Cardiac muscle cell (in vitro differentiated cells and primary cell): ENCODE measurements around the gene ZNF444. TPM values are rescaled to one million over a fixed set of nuclear protein-coding genes. Genes with fewer than 3 reads are reported as not detected.
"Not testable (repeated sequence)": the region's sequence is repeated elsewhere in the genome, so short reads cannot be mapped to it uniquely, and the experiment has no call there.

Experiments
- DNase-seq, 2 donors: peaks; one replicate each; pipeline versions ENCODE4 v3.0.0 to v3.0.0-alpha.2; 2010 to 2017; ENCODE audit warnings: low read depth in 1 of 2, low spot score in 1 of 2
- H3K27ac ChIP-seq: fragments of 200-600 bp; sonication (generic); 2 replicates; pipeline ENCODE4 v1.5.1; 2016
- H3K27me3 ChIP-seq: fragments of 200-600 bp; sonication (generic); 2 replicates; pipeline ENCODE4 v1.6.0; 2016; ENCODE audit warnings: control low read depth
- H3K36me3 ChIP-seq: fragments of 200-600 bp; sonication (generic); 2 replicates; pipeline ENCODE4 v1.5.1; 2016; ENCODE audit warnings: control low read depth
- H3K4me1 ChIP-seq: fragments of 200-600 bp; sonication (generic); 2 replicates; pipeline ENCODE4 v1.8.1; 2017; ENCODE audit warnings: low read depth, mild to moderate bottlenecking, mixed run types
- H3K4me3 ChIP-seq: fragments of 200-600 bp; sonication (generic); 2 replicates; pipeline ENCODE4 v1.5.1; 2016; ENCODE audit warnings: mild to moderate bottlenecking
- H3K9me3 ChIP-seq: fragments of 200-600 bp; sonication (generic); 2 replicates; pipeline ENCODE4 v1.5.1; 2017; ENCODE audit warnings: low read depth, mild to moderate bottlenecking, control low read depth
- CTCF ChIP-seq: IDR thresholded peaks from 2 replicates; pipeline ENCODE4 v1.5.1; 2012; ENCODE audit warnings: low read depth, mild to moderate bottlenecking, low read length
- polyA plus RNA-seq: library from polyadenylated mRNA; unstranded; fragments of >200 nt; fragmentation: Nextera tagmentation; extraction: Ambion mirVana; gene quantifications from 2 replicates; pipeline ENCODE4 v1.2.1, GENCODE V29; 2016
- total RNA-seq: library from RNA; depleted of rRNA; stranded (reverse); fragments of >200 nt; gene quantifications from 2 replicates; pipeline ENCODE4 v1.2.3, GENCODE V29; 2016

Gene ZNF444
- total and polyA plus RNA-seq, 2 experiments from 2014 or later, result 71.8 to 72.8 TPM

DNA sequence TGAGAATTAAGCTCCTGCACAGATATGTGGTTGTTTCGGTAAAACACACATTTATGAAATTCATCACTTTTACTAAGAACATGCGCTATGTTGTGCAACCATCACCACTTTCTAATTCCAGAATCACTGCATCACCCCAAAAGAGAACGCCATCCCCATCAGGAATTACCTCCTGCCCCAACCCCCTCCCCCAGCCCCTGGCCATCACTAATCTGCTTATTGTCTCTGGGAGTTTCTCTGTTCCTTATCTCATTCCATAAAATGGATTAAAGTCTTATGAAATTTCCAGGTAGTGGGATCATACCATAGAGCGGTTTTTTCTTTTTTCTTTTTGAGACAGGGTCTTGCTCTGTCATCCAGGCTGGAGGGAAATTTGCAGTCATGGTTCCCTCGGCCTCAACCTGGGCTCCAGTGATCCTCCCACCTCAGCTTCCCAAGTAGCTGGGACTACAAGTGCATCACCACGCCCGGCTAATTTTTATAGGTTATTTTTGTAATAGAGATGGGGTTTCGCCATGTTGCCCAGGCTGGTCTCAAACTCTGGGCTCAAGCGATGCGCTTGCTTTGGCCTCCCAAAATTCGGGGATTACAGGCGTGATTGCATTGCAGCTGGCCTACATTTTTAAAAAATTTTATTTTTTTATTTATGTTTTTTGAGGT is 53.0 kb downstream of the ZNF444 start:
- H3K4me1 ChIP-seq, result no peaks in the 10 kb centered on the region
- DNase-seq, result no peak
- H3K27me3 ChIP-seq, result no peaks in the 10 kb centered on the region
- no peaks in the 10 kb centered on the region for H3K9me3 ChIP-seq
- TF ChIP-seq CTCF, result no peak
- no peaks in the 10 kb centered on the region for H3K36me3 ChIP-seq
- no peak overlapping the region for H3K27ac ChIP-seq
- no peak overlapping the region for H3K4me3 ChIP-seq

- not testable (repeated sequence) for DNase-seq, H3K27ac ChIP-seq, H3K4me1 ChIP-seq, H3K9me3 ChIP-seq, H3K27me3 ChIP-seq, H3K36me3 ChIP-seq, H3K4me3 ChIP-seq
Measured at GRCh38 chr19:56197646-56198045, 56.6 kb downstream of the ZNF444 start, which contains the start of gene ZSCAN5B. Gene ZSCAN5B, minus strand, starts transcription at chr19:56197783. Its CDS starts 4,731 bp downstream, at chr19:56193052.

DNA sequence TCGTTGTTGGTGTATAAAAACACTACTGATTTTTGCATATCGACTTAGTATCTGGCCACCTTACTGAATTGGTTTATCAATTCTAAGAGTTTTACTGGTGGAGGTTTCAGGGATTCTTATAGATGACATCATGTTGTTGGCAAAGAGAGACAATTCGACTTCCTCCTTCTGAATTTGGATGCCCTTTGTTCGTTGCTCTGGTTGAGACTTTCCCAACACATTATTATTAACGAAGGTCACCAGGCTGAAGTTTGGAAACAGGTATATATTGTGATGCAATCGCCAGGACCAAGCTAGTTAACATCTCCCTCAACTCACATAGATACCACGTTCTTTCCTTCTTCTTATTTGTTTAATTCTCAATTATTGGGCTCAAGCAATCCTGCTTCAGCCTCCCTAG is 58.6 kb downstream of the ZNF444 start:
- TF ChIP-seq CTCF, result no peak
- DNase-seq, result no peak

DNA sequence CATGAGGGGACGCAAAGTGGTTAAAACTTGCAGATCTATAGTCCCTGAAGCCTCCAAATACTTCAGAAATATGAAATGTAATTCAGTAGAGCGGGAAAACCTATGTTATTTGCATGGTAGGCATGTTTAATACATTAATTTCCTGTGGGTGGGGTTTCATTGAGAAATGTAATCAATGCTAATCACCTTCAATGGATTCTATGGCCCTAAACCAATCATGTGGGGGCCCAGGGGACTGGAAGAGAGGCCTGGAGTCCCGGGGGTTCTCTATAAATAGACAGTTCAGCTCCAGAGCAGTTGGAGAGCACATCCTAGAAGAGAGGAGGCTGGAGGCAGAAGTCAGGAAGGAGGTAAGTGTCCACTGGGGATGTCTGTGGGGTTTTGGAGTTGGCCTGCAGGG is 60.9 kb downstream of the ZNF444 start, which contains the start of gene ZSCAN5C:
TSS of gene ZSCAN5C (plus strand) at position 301 of the 400 bp plus-strand sequence. CDS start 3,641 bp downstream, outside the sequence.
- Histone ChIP-seq H3K9me3 (no peaks in the 10 kb centered on the region), H3K4me3 (no peak within 1 kb of the TSS), H3K4me1 (no peaks in the 10 kb centered on the region), H3K27me3 (no peaks in the 10 kb centered on the region), H3K27ac (no peak within 1 kb of the TSS), H3K36me3 (no peaks in the 10 kb centered on the region)
- no peak for DNase-seq
- no peak for TF ChIP-seq CTCF

More for the DNA sequence above, 58.6 kb downstream of the ZNF444 start:
- H3K4me1 ChIP-seq, result no peaks in the 10 kb centered on the region
- H3K27ac ChIP-seq, result no peak overlapping the region
- H3K9me3 ChIP-seq, result no peaks in the 10 kb centered on the region
- H3K36me3 ChIP-seq, result no peaks in the 10 kb centered on the region
- H3K4me3 ChIP-seq, result no peak overlapping the region
- H3K27me3 ChIP-seq, result no peaks in the 10 kb centered on the region

DNA sequence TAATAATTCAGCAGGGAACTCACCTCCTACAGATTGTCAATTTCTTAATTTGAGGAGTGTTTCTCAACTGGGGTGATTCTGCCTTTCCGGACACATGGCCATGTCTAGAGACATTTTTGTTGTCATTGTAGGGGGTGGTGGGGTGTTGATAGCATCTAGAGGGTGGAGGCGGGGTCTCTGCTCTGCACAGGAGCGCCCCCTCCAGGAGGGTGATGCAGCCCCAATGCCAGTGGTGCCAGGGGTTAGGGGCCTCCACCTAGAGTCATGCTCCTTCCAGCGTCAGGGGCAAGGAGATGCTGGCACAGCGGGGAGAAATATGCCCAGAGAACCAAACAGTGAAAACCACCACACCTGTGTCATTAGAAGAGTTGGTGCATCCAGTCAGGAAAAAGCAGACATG is 66.5 kb downstream of the ZNF444 start:
- not testable (repeated sequence) for H3K9me3 ChIP-seq, H3K27me3 ChIP-seq, H3K4me1 ChIP-seq, H3K36me3 ChIP-seq, H3K4me3 ChIP-seq, H3K27ac ChIP-seq, DNase-seq

- Histone ChIP-seq H3K27ac (no peak overlapping the region), H3K27me3 (no peaks in the 10 kb centered on the region), H3K9me3 (no peaks in the 10 kb centered on the region), H3K4me3 (no peak overlapping the region), H3K4me1 (no peaks in the 10 kb centered on the region), H3K36me3 (no peaks in the 10 kb centered on the region)
- DNase-seq, result no peak
- no peak for TF ChIP-seq CTCF
Measured at GRCh38 chr19:56209091-56209490, 68.0 kb downstream of the ZNF444 start.

DNA sequence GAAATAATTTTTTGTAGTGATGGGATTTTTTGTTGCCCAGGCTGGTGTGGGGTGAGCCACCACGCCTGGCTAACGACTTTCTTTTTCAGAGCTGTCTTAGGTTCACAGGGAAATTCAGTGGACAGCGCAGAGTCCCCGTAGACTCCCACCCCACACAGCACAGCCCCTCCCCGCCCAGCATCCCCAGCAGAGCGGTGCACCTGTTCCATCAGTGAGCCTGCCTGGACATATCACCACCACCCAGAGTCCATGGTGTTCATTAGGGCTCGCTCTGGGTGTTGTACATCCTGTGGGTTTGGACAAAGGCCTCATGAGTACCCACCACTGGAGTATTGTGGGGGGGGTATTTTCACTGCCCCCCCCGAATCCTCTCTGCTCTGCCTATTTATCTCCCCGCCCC is 68.9 kb downstream of the ZNF444 start:
- not testable (repeated sequence) for H3K9me3 ChIP-seq, H3K27ac ChIP-seq, DNase-seq, H3K27me3 ChIP-seq, H3K4me3 ChIP-seq, H3K36me3 ChIP-seq, H3K4me1 ChIP-seq

Other genes with a start within 250 kb of the ZNF444 start
- gene NLRP13, start 209.0 kb upstream of the ZNF444 start, total RNA-seq, result not detected in 2 replicates
- not detected in 2 replicates for gene NLRP13, start 209.0 kb upstream of the ZNF444 start, polyA plus RNA-seq
- gene NLRP8, start 193.5 kb upstream of the ZNF444 start, total RNA-seq, result not detected in 2 replicates
- not detected in 2 replicates for gene NLRP8, start 193.5 kb upstream of the ZNF444 start, polyA plus RNA-seq
- not detected in 2 replicates for gene NLRP5, start 154.5 kb upstream of the ZNF444 start, total RNA-seq
- gene NLRP5, start 154.5 kb upstream of the ZNF444 start, polyA plus RNA-seq, result not detected in 2 replicates
- gene ZNF787, start 20.0 kb upstream of the ZNF444 start, total RNA-seq, result 43.0 and 45.5 TPM in 2 replicates
- 29.2 and 34.9 TPM in 2 replicates for gene ZNF787, start 20.0 kb upstream of the ZNF444 start, polyA plus RNA-seq
- 0.21 TPM in 1 of 2 replicates, not detected in the other for gene GALP, start 34.7 kb downstream of the ZNF444 start, total RNA-seq
- gene GALP, start 34.7 kb downstream of the ZNF444 start, polyA plus RNA-seq, result not detected in 2 replicates
- not detected in 2 replicates for gene ZSCAN5B, start 56.5 kb downstream of the ZNF444 start, total RNA-seq
- gene ZSCAN5B, start 56.5 kb downstream of the ZNF444 start, polyA plus RNA-seq, result 0.29 TPM in 1 of 2 replicates, not detected in the other
- gene ZSCAN5C, start 61.0 kb downstream of the ZNF444 start, total RNA-seq, result not detected in 2 replicates
- gene ZSCAN5C, start 61.0 kb downstream of the ZNF444 start, polyA plus RNA-seq, result 0.20 TPM in 1 of 2 replicates, not detected in the other
- gene EDDM13, start 131.5 kb downstream of the ZNF444 start, total RNA-seq, result not detected in 2 replicates
- 0.62 and 0.68 TPM in 2 replicates for gene EDDM13, start 131.5 kb downstream of the ZNF444 start, polyA plus RNA-seq
- gene ZSCAN5A, start 173.6 kb downstream of the ZNF444 start, total RNA-seq, result 2.9 and 53.9 TPM in 2 replicates
- gene ZSCAN5A, start 173.6 kb downstream of the ZNF444 start, polyA plus RNA-seq, result 14.2 and 15.1 TPM in 2 replicates